ENCODE data around the gene LRRC10B.

Gene LRRC10B

DNA sequence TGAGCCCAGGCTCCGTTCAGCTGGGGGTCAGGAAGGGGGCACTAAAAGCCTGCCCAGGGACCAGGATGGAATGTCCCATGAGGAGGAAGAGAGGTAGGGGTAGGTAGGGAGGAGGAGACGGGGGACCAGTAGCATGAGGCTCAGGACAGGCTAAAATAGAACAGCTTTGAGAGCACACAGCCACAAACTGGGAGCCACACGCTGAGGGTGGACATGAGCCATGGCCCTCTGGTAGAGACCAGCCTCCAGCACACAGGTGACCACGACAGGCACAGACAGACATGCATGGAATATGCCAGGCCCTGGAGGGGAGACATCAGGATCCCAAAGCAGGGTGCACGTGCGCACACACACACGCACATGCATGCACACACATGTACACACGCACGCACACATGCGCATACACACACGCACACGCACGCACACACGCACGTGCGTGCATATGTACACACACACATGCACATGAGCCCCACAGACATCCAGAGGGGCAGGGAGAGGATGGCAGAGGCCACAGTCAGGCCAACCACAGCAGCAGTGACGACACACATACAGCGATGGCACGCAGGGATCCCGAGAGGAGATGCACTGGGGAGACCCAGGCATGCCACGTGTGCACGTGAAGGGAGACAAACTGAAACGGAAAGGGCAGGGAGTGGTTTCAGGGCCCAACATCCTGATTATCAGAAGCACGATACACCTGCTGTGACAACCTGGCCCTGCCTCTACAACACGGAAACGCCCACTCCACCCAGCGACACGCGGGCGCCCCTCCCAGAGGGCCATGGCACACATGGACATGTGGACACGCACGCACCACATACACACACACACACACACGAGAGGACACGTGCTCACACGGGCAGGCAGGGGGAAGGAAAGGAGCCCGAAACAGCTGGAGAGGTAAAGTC is 25.7 kb downstream of the LRRC10B start:
- no peak for DNase-seq (ENCODE audit: low read depth, low spot score)
- no peak overlapping the region for H3K4me3 ChIP-seq (ENCODE audit: low read depth, low read length)
- TF ChIP-seq CTCF (IDR thresholded peaks at IDR 0.05; ENCODE audit: insufficient read depth, low read length, missing control alignments) = no peak
- CTCF ChIA-PET = interaction anchor here (0.8 to 10.2 kb wide), 7 partner anchors 10 to 104 kb away, joined by 3 to 132 read pairs (median 9); no protein-coding TSS in a partner anchor
- POLR2A ChIA-PET = no interaction called here

DNA sequence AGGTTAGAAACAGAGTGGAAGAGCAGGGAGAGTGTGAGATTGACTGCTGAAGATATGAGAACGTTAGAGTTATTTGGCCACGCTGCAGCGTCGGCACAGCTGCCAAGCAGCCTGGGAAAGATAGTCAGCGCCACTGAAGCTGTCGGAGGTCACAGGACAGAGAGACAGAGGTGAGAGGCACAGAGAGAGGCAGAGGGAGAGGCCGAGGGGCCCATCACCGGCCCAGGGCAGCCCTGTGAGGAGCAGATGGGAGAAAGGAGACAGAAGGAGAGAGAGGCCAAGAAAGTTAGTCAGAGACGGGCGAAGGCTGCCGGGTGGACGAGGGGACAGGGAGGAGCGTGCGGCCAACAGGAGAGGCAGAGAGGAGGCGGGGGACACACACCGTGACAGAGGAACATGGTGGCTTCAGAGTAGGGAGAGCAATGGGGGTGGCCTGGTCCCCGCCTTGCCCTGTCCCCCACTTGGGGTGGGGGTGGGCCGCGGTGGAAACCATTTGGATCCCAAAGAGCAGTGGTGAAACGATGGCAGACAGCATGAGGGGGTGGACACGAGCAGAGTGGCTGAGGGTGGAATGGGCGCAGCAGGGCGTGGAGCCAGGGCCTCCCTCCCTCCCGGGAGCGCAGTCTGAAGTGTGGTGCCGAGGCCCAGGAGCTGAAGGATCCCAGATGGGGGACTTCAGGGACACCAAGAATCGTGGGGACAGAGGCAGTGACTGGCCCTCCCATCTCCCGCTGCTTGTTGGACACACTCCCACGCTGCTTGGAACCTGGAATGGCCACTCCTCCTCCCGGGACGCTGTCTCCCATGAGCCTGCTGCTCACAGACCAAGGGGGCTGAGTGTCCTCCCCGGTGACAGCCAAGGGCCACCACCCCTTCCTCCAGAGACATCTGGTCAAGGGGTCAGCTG is 26.6 kb downstream of the LRRC10B start:
- ChIA-PET POLR2A (no interaction called here), CTCF (interaction anchor here (1.1 to 1.8 kb wide), 2 partner anchors 18 to 103 kb away, joined by 3 to 6 read pairs; no protein-coding TSS in a partner anchor)
- no peak for TF ChIP-seq CTCF (IDR thresholded peaks at IDR 0.05; ENCODE audit: insufficient read depth, low read length, missing control alignments)
- no peak for DNase-seq (ENCODE audit: low read depth, low spot score)
- H3K4me3 ChIP-seq (ENCODE audit: low read depth, low read length) = no peak overlapping the region

DNA sequence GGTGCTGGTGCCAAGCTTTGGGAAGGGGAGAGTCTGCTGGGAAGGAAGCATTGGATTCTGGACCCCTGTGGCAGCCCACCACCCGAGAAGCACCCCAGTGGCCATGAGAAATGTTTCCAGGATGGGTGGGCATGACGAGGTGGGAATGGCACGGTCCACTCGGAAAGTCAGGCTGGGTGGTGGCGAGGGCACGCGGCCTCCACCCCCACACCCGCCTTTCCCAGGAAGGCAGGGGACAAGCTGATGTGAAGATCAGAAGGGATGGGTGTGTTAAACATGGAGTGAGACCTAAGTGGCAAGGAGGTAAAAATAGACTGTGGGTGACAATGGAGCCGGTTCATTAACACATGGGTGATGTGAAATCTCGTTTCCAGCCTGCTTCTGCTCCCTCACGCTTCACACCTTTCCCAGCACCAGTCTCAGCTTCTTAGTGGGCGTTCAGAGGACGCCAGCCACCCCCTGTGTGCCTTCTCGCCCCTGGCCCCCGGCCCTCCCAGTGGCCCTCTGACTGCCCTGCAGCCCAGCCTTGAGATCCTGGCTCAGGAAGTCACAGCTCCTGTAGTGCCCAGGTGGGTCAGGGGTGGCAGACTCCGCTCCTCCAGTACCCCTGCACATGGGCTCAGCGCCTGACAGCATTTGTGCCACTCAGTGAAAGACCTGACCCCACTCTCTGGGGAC is 27.6 kb downstream of the LRRC10B start:
- CTCF ChIA-PET = interaction anchor here (1.1 to 1.8 kb wide), 3 partner anchors 19 to 102 kb away, joined by 3 to 6 read pairs (median 4); no protein-coding TSS in a partner anchor
- POLR2A ChIA-PET = no interaction called here
- H3K4me3 ChIP-seq (ENCODE audit: low read depth, low read length) = no peak overlapping the region
- no peak for TF ChIP-seq CTCF (IDR thresholded peaks at IDR 0.05; ENCODE audit: insufficient read depth, low read length, missing control alignments)
- no peak for DNase-seq (ENCODE audit: low read depth, low spot score)

GRCh38 chr11:61536676-61537270 is 28.2 kb downstream of the LRRC10B start:
- CTCF ChIA-PET = interaction anchor here (0.7 to 1.8 kb wide), 4 partner anchors 15 to 102 kb away, joined by 3 to 6 read pairs (median 4); no protein-coding TSS in a partner anchor
- no peak for DNase-seq (ENCODE audit: low read depth, low spot score)
- TF ChIP-seq CTCF (IDR thresholded peaks at IDR 0.05; ENCODE audit: insufficient read depth, low read length, missing control alignments) = no peak
- no peak overlapping the region for H3K4me3 ChIP-seq (ENCODE audit: low read depth, low read length)
- POLR2A ChIA-PET = no interaction called here

DNA sequence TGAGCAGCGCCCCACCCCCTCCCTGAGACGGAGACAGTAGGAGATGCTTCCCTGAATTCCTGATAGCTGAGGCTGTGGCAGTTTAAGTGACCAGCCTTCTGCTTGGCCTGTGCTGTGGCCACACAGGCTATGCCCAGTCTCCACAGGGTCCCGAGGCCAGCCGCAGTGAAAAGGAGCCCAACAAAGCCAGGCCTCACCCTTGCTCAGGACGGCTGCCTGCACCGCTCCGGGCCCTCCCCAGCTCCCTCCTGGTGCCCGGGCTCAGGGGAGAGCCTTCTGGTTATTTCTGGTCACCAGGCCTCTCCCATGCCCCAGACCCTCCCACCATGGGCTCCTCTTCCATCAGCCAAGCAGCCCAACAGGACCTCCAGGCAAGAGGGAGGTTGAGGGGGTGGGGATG is 28.8 kb downstream of the LRRC10B start:
- no peak for TF ChIP-seq CTCF (IDR thresholded peaks at IDR 0.05; ENCODE audit: insufficient read depth, low read length, missing control alignments)
- ChIA-PET CTCF (interaction anchor here (0.7 to 1.3 kb wide), 3 partner anchors 15 to 101 kb away, joined by 3 to 4 read pairs (median 3); no protein-coding TSS in a partner anchor), POLR2A (no interaction called here)
- DNase-seq (ENCODE audit: low read depth, low spot score) = no peak
- H3K4me3 ChIP-seq (ENCODE audit: low read depth, low read length) = no peak overlapping the region
